SK-N-SH treated with all-trans-retinoic acid at 6 μM for 48 hours (cell line): ENCODE data around the gene KCNJ13.

Experiments
- ATAC-seq: fragments of 200-7000 bp; cut with Tn5 transposase; 3 replicates; pipeline ENCODE4 v1.9.1; 2020; ENCODE audit warnings: mild to moderate bottlenecking, moderate library complexity
- ARNTL ChIP-seq: fragments of 450-650 bp; formaldehyde crosslinking; IDR thresholded peaks from 2 replicates; pipeline ENCODE4 v1.5.0; 2020; ENCODE audit warnings: low read depth, mild to moderate bottlenecking, moderate library complexity, borderline replicate concordance
- BACH2 ChIP-seq: fragments of 250-450 bp; sonication (Bioruptor Pico); IDR thresholded peaks from 2 replicates; pipeline ENCODE4 v1.9.0; 2021; ENCODE audit warnings: mild to moderate bottlenecking, borderline replicate concordance
- CREB5 ChIP-seq: fragments of 250-450 bp; sonication (Bioruptor Pico); IDR thresholded peaks from 2 replicates; pipeline ENCODE4 v1.5.1; 2020; ENCODE audit warnings: low read depth, mild to moderate bottlenecking, moderate library complexity
- CSDC2 ChIP-seq: fragments of 250-450 bp; sonication (Bioruptor Pico); IDR thresholded peaks from 2 replicates; pipeline ENCODE4 v1.5.0; 2020; ENCODE audit warnings: mild to moderate bottlenecking, moderate library complexity
- ESRRG ChIP-seq: fragments of 250-450 bp; sonication (Bioruptor Pico); IDR thresholded peaks from 2 replicates; pipeline ENCODE4 v1.6.1; 2021; ENCODE audit warnings: mild to moderate bottlenecking
- GLIS3 ChIP-seq: fragments of 250-450 bp; sonication (Bioruptor Pico); IDR thresholded peaks from 2 replicates; pipeline ENCODE4 v1.5.0; 2020; ENCODE audit warnings: mild to moderate bottlenecking, moderate library complexity
- OSR1 ChIP-seq: fragments of 250-450 bp; sonication (Bioruptor Pico); IDR thresholded peaks from 2 replicates; pipeline ENCODE4 v1.8.0; 2022; ENCODE audit warnings: moderate library complexity, mild to moderate bottlenecking, inconsistent platforms
- RARB ChIP-seq: fragments of 250-450 bp; sonication (Bioruptor Pico); IDR thresholded peaks from 2 replicates; pipeline ENCODE4 v1.8.0; 2021; ENCODE audit warnings: mild to moderate bottlenecking, moderate library complexity
- SNAI2 ChIP-seq: fragments of 250-450 bp; sonication (Bioruptor Pico); IDR thresholded peaks from 2 replicates; pipeline ENCODE4 v1.5.0; 2020; ENCODE audit warnings: mild to moderate bottlenecking, moderate library complexity
- TCF4 ChIP-seq: fragments of 250-450 bp; sonication (Bioruptor Pico); IDR thresholded peaks from 2 replicates; pipeline ENCODE4 v1.8.0; 2021; ENCODE audit warnings: mild to moderate bottlenecking, moderate library complexity, borderline replicate concordance
- TOX ChIP-seq: fragments of 250-450 bp; sonication (Bioruptor Pico); IDR thresholded peaks from 2 replicates; pipeline ENCODE4 v1.8.0; 2021; ENCODE audit warnings: mild to moderate bottlenecking, moderate library complexity, borderline replicate concordance
- ZC3H10 ChIP-seq: fragments of 250-450 bp; sonication (Bioruptor Pico); IDR thresholded peaks from 2 replicates; pipeline ENCODE4 v1.5.1; 2021; ENCODE audit warnings: mild to moderate bottlenecking, moderate library complexity
- ZFP3 ChIP-seq: fragments of 250-450 bp; sonication (Bioruptor Pico); IDR thresholded peaks from 2 replicates; pipeline ENCODE4 v1.5.0; 2020; ENCODE audit warnings: mild to moderate bottlenecking, moderate library complexity
- ZNF565 ChIP-seq: fragments of 450-650 bp; formaldehyde crosslinking; conservative IDR thresholded peaks from 2 replicates; pipeline ENCODE4 v1.5.0; 2020; ENCODE audit warnings: low read depth, mild to moderate bottlenecking, moderate library complexity
- ZNF70 ChIP-seq: fragments of 450-650 bp; formaldehyde crosslinking; IDR thresholded peaks from 2 replicates; pipeline ENCODE4 v1.5.0; 2020; ENCODE audit warnings: mild to moderate bottlenecking, moderate library complexity
- ZNF8 ChIP-seq: fragments of 450-650 bp; formaldehyde crosslinking; IDR thresholded peaks from 2 replicates; pipeline ENCODE4 v1.5.0; 2020; ENCODE audit warnings: mild to moderate bottlenecking, moderate library complexity
- TF ChIP-seq, protein P1 (sequence below): fragments of 250-450 bp; sonication (Bioruptor Pico); IDR thresholded peaks from 2 replicates; pipeline ENCODE4 v1.5.1; 2021; ENCODE audit warnings: mild to moderate bottlenecking, moderate library complexity
- TF ChIP-seq, protein P2 (sequence below): fragments of 250-450 bp; sonication (Bioruptor Pico); IDR thresholded peaks from 2 replicates; pipeline ENCODE4 v1.8.0; 2020; ENCODE audit warnings: mild to moderate bottlenecking, moderate library complexity, borderline replicate concordance
- TF ChIP-seq, protein P3 (sequence below): fragments of 250-450 bp; sonication (Bioruptor Pico); IDR thresholded peaks from 2 replicates; pipeline ENCODE4 v1.5.0; 2020; ENCODE audit warnings: mild to moderate bottlenecking, moderate library complexity
- TF ChIP-seq, protein P4 (sequence below): fragments of 250-450 bp; sonication (Bioruptor Pico); IDR thresholded peaks from 2 replicates; pipeline ENCODE4 v1.8.0; 2021; ENCODE audit warnings: low read depth, mild to moderate bottlenecking, moderate library complexity, borderline replicate concordance

KCNJ13 gene

DNA sequence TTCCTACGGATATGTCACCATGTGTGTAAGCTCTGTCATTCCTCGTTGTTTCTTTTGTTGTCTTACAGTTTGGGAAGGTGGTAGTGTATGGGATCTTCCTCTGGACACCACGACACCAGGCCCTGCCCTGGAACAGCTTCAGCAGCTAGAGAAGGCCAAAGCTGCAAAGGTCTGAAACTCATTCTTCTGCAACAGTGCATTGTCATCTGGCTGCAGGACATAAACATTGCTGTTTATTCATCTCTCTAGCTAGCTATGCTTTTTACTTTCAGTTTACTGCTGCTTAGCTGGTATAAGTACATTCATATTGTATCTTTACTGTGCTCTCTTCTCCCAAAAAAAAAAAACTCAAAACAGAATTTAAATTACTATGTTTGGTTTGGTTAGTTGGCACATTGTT lies 39.2 kb upstream of the KCNJ13 start:
- TF ChIP-seq, protein P1, sequence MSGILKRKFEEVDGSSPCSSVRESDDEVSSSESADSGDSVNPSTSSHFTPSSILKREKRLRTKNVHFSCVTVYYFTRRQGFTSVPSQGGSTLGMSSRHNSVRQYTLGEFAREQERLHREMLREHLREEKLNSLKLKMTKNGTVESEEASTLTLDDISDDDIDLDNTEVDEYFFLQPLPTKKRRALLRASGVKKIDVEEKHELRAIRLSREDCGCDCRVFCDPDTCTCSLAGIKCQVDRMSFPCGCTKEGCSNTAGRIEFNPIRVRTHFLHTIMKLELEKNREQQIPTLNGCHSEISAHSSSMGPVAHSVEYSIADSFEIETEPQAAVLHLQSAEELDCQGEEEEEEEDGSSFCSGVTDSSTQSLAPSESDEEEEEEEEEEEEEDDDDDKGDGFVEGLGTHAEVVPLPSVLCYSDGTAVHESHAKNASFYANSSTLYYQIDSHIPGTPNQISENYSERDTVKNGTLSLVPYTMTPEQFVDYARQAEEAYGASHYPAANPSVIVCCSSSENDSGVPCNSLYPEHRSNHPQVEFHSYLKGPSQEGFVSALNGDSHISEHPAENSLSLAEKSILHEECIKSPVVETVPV (CRISPR knock-in tag): no peak
- TF ChIP-seq CSDC2: no peak
- no peak for ATAC-seq

GRCh38 chr2:232810444-232810843 lies 34.1 kb upstream of the KCNJ13 start:
- TF ChIP-seq SNAI2 (CRISPR knock-in tag): no peak
- no peak for TF ChIP-seq ZC3H10
- ATAC-seq: no peak

- no peak for ATAC-seq
- TF ChIP-seq, protein P2, sequence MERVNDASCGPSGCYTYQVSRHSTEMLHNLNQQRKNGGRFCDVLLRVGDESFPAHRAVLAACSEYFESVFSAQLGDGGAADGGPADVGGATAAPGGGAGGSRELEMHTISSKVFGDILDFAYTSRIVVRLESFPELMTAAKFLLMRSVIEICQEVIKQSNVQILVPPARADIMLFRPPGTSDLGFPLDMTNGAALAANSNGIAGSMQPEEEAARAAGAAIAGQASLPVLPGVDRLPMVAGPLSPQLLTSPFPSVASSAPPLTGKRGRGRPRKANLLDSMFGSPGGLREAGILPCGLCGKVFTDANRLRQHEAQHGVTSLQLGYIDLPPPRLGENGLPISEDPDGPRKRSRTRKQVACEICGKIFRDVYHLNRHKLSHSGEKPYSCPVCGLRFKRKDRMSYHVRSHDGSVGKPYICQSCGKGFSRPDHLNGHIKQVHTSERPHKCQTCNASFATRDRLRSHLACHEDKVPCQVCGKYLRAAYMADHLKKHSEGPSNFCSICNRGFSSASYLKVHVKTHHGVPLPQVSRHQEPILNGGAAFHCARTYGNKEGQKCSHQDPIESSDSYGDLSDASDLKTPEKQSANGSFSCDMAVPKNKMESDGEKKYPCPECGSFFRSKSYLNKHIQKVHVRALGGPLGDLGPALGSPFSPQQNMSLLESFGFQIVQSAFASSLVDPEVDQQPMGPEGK: no peak
- no peak for TF ChIP-seq TOX (CRISPR knock-in tag)
- TF ChIP-seq GLIS3 (CRISPR knock-in tag): no peak
- TF ChIP-seq ZC3H10: no peak
- TF ChIP-seq, protein P3, sequence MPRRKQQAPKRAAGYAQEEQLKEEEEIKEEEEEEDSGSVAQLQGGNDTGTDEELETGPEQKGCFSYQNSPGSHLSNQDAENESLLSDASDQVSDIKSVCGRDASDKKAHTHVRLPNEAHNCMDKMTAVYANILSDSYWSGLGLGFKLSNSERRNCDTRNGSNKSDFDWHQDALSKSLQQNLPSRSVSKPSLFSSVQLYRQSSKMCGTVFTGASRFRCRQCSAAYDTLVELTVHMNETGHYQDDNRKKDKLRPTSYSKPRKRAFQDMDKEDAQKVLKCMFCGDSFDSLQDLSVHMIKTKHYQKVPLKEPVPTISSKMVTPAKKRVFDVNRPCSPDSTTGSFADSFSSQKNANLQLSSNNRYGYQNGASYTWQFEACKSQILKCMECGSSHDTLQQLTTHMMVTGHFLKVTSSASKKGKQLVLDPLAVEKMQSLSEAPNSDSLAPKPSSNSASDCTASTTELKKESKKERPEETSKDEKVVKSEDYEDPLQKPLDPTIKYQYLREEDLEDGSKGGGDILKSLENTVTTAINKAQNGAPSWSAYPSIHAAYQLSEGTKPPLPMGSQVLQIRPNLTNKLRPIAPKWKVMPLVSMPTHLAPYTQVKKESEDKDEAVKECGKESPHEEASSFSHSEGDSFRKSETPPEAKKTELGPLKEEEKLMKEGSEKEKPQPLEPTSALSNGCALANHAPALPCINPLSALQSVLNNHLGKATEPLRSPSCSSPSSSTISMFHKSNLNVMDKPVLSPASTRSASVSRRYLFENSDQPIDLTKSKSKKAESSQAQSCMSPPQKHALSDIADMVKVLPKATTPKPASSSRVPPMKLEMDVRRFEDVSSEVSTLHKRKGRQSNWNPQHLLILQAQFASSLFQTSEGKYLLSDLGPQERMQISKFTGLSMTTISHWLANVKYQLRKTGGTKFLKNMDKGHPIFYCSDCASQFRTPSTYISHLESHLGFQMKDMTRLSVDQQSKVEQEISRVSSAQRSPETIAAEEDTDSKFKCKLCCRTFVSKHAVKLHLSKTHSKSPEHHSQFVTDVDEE (CRISPR knock-in tag): no peak
- TF ChIP-seq ESRRG (CRISPR knock-in tag): no peak
- TF ChIP-seq, protein P4, sequence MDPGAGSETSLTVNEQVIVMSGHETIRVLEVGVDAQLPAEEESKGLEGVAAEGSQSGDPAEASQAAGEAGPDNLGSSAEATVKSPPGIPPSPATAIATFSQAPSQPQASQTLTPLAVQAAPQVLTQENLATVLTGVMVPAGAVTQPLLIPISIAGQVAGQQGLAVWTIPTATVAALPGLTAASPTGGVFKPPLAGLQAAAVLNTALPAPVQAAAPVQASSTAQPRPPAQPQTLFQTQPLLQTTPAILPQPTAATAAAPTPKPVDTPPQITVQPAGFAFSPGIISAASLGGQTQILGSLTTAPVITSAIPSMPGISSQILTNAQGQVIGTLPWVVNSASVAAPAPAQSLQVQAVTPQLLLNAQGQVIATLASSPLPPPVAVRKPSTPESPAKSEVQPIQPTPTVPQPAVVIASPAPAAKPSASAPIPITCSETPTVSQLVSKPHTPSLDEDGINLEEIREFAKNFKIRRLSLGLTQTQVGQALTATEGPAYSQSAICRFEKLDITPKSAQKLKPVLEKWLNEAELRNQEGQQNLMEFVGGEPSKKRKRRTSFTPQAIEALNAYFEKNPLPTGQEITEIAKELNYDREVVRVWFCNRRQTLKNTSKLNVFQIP: no peak
- TF ChIP-seq OSR1: no peak
These were observed 33.2 kb upstream of the KCNJ13 start for GRCh38 chr2:232809349-232810124.

- ATAC-seq: no peak
- TF ChIP-seq TOX (CRISPR knock-in tag): no peak
- TF ChIP-seq, all 23 proteins: peak for 0
These were observed 25.7 kb upstream of the KCNJ13 start for GRCh38 chr2:232802091-232802490.

DNA sequence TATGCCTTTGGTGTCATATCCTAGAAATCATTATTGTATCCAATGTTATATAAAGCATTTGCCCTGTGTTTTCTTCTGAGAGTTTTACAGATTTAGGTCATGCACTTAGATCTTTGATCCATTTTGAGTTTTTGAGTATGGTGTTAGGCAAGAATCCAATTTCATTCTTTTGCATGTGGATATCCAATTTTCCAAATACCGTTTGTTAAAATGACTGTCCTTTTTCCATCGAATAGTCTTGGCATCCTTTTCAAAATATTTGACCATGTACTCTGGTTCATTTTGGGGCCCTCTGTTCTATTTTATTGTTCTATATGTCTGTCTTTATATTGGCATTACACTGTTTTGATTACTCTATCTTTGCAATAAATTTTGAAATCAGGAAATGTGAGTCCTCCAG lies 23.8 kb upstream of the KCNJ13 start:
- TF ChIP-seq ZNF70 (no peak), RARB (CRISPR knock-in tag) (no peak), BACH2 (CRISPR knock-in tag) (no peak), TCF4 (CRISPR knock-in tag) (no peak), ESRRG (CRISPR knock-in tag) (no peak), ARNTL (no peak), ZC3H10 (no peak)
- ATAC-seq: no peak

DNA sequence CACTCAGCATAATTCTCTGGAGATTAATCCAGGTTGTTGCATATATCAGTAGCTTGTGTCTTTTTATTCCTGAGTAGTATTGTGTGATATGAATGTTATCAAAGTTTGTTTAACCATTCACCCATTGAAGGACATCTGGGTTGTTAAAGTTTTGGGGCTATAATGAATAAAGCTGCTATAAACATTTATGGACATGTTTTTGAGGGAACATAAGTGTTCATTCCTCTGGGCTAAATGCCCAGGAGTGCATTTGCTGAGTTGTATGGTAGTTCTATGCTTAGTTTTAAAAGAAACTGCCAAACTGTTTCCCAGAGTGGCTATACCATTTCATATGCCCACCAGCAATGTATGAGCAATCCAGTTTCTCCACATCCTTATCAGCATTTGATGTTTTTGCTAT lies 21.8 kb upstream of the KCNJ13 start:
- TF ChIP-seq BACH2 (CRISPR knock-in tag) (no peak), ZNF8 (CRISPR knock-in tag) (no peak), ZNF565 (CRISPR knock-in tag) (no peak), ESRRG (CRISPR knock-in tag) (no peak), CSDC2 (no peak), TCF4 (CRISPR knock-in tag) (no peak), CREB5 (CRISPR knock-in tag) (no peak), ZFP3 (CRISPR knock-in tag) (no peak)
- TF ChIP-seq, all 23 proteins: peak for 0
- no peak for ATAC-seq
